Testis (tissue), 2 donors: ENCODE results near the gene KLHDC7B.

Experiments used
- POLR2A ChIP-seq: fragments of 450-650 bp; IDR thresholded peaks from one replicate; pipeline ENCODE4 v1.6.1; 2017; ENCODE audit warnings: antibody characterized with exemption, mild to moderate bottlenecking, moderate library complexity
- TF ChIP-seq, protein P1 (sequence below), 3 experiments: fragments of 450-650 bp in 2 of 3; fragments of 200-600 bp in 1 of 3; sonication (generic) in 1 of 3; IDR thresholded peaks; one replicate each; pipeline ENCODE4 v1.5.1; 2016 to 2019; ENCODE audit warnings: antibody characterized with exemption in 3 of 3, mild to moderate bottlenecking in 2 of 3, moderate library complexity in 1 of 3

DNA sequence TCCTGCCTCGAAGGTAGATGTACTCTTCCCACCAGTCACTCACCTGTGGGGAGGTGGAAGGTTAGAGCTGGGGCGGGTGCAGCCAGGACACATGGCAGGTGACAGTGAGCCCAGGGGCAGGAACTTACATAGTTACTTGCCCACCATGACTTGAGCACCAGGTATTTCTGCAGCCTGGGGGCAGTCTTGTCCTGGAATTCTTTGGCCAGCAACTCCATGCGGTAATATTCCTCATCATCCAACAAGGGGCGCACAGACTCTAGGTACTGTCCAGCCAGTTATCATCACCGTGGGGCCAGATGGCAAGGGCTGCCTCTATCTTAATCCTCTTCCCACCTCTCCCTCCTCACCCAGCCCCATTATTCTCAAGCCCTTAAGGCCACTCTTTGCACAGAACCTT lies 30.4 kb downstream of the KLHDC7B start:
- TF ChIP-seq POLR2A = no peak
- TF ChIP-seq, protein P1, sequence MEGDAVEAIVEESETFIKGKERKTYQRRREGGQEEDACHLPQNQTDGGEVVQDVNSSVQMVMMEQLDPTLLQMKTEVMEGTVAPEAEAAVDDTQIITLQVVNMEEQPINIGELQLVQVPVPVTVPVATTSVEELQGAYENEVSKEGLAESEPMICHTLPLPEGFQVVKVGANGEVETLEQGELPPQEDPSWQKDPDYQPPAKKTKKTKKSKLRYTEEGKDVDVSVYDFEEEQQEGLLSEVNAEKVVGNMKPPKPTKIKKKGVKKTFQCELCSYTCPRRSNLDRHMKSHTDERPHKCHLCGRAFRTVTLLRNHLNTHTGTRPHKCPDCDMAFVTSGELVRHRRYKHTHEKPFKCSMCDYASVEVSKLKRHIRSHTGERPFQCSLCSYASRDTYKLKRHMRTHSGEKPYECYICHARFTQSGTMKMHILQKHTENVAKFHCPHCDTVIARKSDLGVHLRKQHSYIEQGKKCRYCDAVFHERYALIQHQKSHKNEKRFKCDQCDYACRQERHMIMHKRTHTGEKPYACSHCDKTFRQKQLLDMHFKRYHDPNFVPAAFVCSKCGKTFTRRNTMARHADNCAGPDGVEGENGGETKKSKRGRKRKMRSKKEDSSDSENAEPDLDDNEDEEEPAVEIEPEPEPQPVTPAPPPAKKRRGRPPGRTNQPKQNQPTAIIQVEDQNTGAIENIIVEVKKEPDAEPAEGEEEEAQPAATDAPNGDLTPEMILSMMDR (IDR thresholded peaks at IDR 0.05) = no peak
